Stimulated activated CD4-positive, alpha-beta T cell treated with anti-CD3 and anti-CD28 coated beads, Interleukin-15, amount 100 ng/mL, for 24 hours (primary cell): ENCODE data around the gene DNAH3.
"Not testable (repeated sequence)": the region's sequence is repeated elsewhere in the genome, so short reads cannot be mapped to it uniquely, and the experiment has no call there.

Source experiments
- DNase-seq: peaks from one replicate; pipeline ENCODE4 v3.0.0-alpha.2; 2020

Gene DNAH3

GRCh38 chr16:21166561-21166961 is 15.9 kb upstream of the DNAH3 start:
- no peak for DNase-seq

- no peak for DNase-seq
These were observed 14.0 kb upstream of the DNAH3 start for GRCh38 chr16:21164521-21165168.

GRCh38 chr16:21163576-21163975 is 12.9 kb upstream of the DNAH3 start:
- no peak for DNase-seq

GRCh38 chr16:21162661-21163151 is 12.1 kb upstream of the DNAH3 start:
- DNase-seq: no peak

GRCh38 chr16:21161211-21161610 is 10.6 kb upstream of the DNAH3 start:
- DNase-seq: no peak

GRCh38 chr16:21160276-21160675 is 9.6 kb upstream of the DNAH3 start:
- no peak for DNase-seq

- DNase-seq: peak; percentile 23
These were observed 8.8 kb upstream of the DNAH3 start for GRCh38 chr16:21159281-21159951.

GRCh38 chr16:21158208-21159110 is 7.8 kb upstream of the DNAH3 start, which contains the start of gene LDAF1:
Gene LDAF1, plus strand, starts transcription at chr16:21158674. Its CDS starts 2,509 bp downstream, at chr16:21161183.
- peak; percentile 92 for DNase-seq

GRCh38 chr16:21157632-21158031 is 7.0 kb upstream of the DNAH3 start:
- DNase-seq: no peak

- DNase-seq: peak; percentile 23
These were observed 6.3 kb upstream of the DNAH3 start for GRCh38 chr16:21156767-21157467.

GRCh38 chr16:21156011-21156410 is 5.4 kb upstream of the DNAH3 start:
- not testable (repeated sequence) for DNase-seq

GRCh38 chr16:21153124-21153729 is 2.6 kb upstream of the DNAH3 start:
- not testable (repeated sequence) for DNase-seq

GRCh38 chr16:21152160-21153030 is 1.7 kb upstream of the DNAH3 start:
- DNase-seq: not testable (repeated sequence)

- no peak for DNase-seq
These were observed 4.9 kb downstream of the DNAH3 start for GRCh38 chr16:21145738-21146137.

- DNase-seq: no peak
These were observed 16.6 kb downstream of the DNAH3 start for GRCh38 chr16:21134053-21134452.

- DNase-seq: no peak
These were observed 19.8 kb downstream of the DNAH3 start for GRCh38 chr16:21130811-21131210.

- no peak for DNase-seq
These were observed 21.7 kb downstream of the DNAH3 start for GRCh38 chr16:21128991-21129390.

GRCh38 chr16:21126518-21126917 is 24.1 kb downstream of the DNAH3 start:
- no peak for DNase-seq

- DNase-seq: no peak
These were observed 25.5 kb downstream of the DNAH3 start for GRCh38 chr16:21125191-21125590.

GRCh38 chr16:21120976-21121520 is 29.6 kb downstream of the DNAH3 start:
- no peak for DNase-seq

GRCh38 chr16:21117567-21117966 is 33.1 kb downstream of the DNAH3 start:
- no peak for DNase-seq
